B cell (primary cell): ENCODE results near the gene ALDH1A1. TPM values are rescaled to one million over a fixed set of nuclear protein-coding genes. Genes with fewer than 3 reads are reported as not detected.

Source experiments
- ATAC-seq: fragments of 200-7000 bp; cut with Tn5 transposase; one replicate; pipeline ENCODE4 v1.10.0; 2021; ENCODE audit warnings: low read depth, mild to moderate bottlenecking, moderate number of reproducible peaks, moderate library complexity
- CTCF ChIA-PET: fragments of 350-600 bp; sonication (Branson Sonifier 250); formaldehyde crosslinking; loops from one replicate; lab custom pipeline; 2021; ENCODE audit warnings: antibody characterized with exemption, inconsistent platforms; lab: Charles Lee
- POLR2A ChIA-PET: fragments of 350-600 bp; sonication (Branson Sonifier 250); formaldehyde crosslinking; loops from one replicate; lab custom pipeline; 2021; ENCODE audit warnings: antibody characterized with exemption; lab: Charles Lee
- DNase-seq: peaks from one replicate; pipeline ENCODE4 v3.0.0; 2013
- H2AFZ ChIP-seq: 2 replicates; pipeline ENCODE4 v1.6.1; 2012; ENCODE audit warnings: mild to moderate bottlenecking, low read depth, low read length; ENCODE audit not compliant: insufficient read depth, poor library complexity, severe bottlenecking
- H3K27ac ChIP-seq, 2 donors: 1 replicate in 1 of 2; 2 replicates in 1 of 2; pipeline ENCODE4 v1.5.1; 2012 to 2013; ENCODE audit warnings: low read length in 2 of 2, mild to moderate bottlenecking in 2 of 2, moderate library complexity in 1 of 2
- H3K27me3 ChIP-seq, 4 experiments: fragments of 200-600 bp in 1 of 4; sonication (generic) in 1 of 4; replicated peaks in 1 of 4; 1 replicate in 2 of 4; 2 replicates in 2 of 4; pipeline versions ENCODE4 v1.6.1 to v1.7.0; 2013 to 2016; ENCODE audit warnings: low read length in 3 of 4, mild to moderate bottlenecking in 2 of 4, mixed read lengths in 1 of 4, moderate library complexity in 1 of 4; ENCODE audit not compliant: insufficient read depth in 4 of 4, control insufficient read depth in 3 of 4; ENCODE audit errors: control extremely low read depth in 1 of 4
- H3K36me3 ChIP-seq, 2 experiments: replicated peaks in 1 of 2; 1 replicate in 1 of 2; 2 replicates in 1 of 2; pipeline versions ENCODE4 v1.6.1 to v1.7.1; 2013; ENCODE audit warnings: low read length in 1 of 2; ENCODE audit not compliant: insufficient read depth in 2 of 2, control insufficient read depth in 1 of 2; ENCODE audit errors: control extremely low read depth in 1 of 2, extremely low read depth in 1 of 2
- H3K4me1 ChIP-seq, 2 donors: fragments of 200-600 bp in 1 of 2; sonication (generic) in 1 of 2; 1 replicate in 1 of 2; 2 replicates in 1 of 2; pipeline versions ENCODE4 v1.5.1 to v1.6.1; 2013 to 2017; ENCODE audit warnings: low read length in 2 of 2; ENCODE audit not compliant: control insufficient read depth in 2 of 2, insufficient read depth in 2 of 2
- H3K4me2 ChIP-seq: replicated peaks from 2 replicates; pipeline ENCODE3; 2012; ENCODE audit warnings: mild to moderate bottlenecking, low read depth, low read length; ENCODE audit not compliant: poor library complexity, severe bottlenecking
- H3K4me3 ChIP-seq, 5 experiments: fragments of 200-600 bp in 1 of 5; sonication (generic) in 1 of 5; 1 replicate in 3 of 5; 2 replicates in 2 of 5; pipeline versions ENCODE4 v1.5.1 to v1.7.0; 2011 to 2016; ENCODE audit warnings: low read length in 4 of 5, mild to moderate bottlenecking in 4 of 5, low read depth in 2 of 5, control low read depth in 1 of 5, moderate library complexity in 1 of 5; ENCODE audit not compliant: insufficient read depth in 1 of 5; ENCODE audit errors: control extremely low read depth in 1 of 5, extremely low read depth in 1 of 5
- H3K79me2 ChIP-seq: fragments of 200-600 bp; sonication (generic); one replicate; pipeline ENCODE4 v1.6.0; 2016; ENCODE audit warnings: low read length; ENCODE audit not compliant: control insufficient read depth, insufficient read depth
- H3K9ac ChIP-seq: fragments of 200-600 bp; sonication (generic); 2 replicates; pipeline ENCODE4 v1.6.1; 2017; ENCODE audit warnings: mild to moderate bottlenecking, low read length, moderate library complexity
- H3K9me3 ChIP-seq, 3 donors: one replicate each; pipeline versions ENCODE4 v1.6.1 to v1.7.1; 2013; ENCODE audit warnings: low read length in 2 of 3; ENCODE audit not compliant: control insufficient read depth in 2 of 3, insufficient read depth in 1 of 3; ENCODE audit errors: control extremely low read depth in 1 of 3
- H4K20me1 ChIP-seq: 2 replicates; pipeline ENCODE4 v1.6.0; 2012; ENCODE audit warnings: mild to moderate bottlenecking, low read length; ENCODE audit not compliant: insufficient read depth, control insufficient read depth, poor library complexity, severe bottlenecking
- H3K27ac Mint-ChIP-seq: one replicate; pipeline ENCODE4 v1.8.0; 2021; ENCODE audit warnings: mixed read lengths
- H3K27me3 Mint-ChIP-seq: one replicate; pipeline ENCODE4 v1.8.0; 2021; ENCODE audit warnings: mixed read lengths
- H3K4me1 Mint-ChIP-seq: one replicate; pipeline ENCODE4 v1.8.0; 2021; ENCODE audit warnings: mixed read lengths
- H3K4me3 Mint-ChIP-seq: one replicate; pipeline ENCODE4 v1.8.0; 2021; ENCODE audit warnings: mixed read lengths
- H3K9me3 Mint-ChIP-seq: one replicate; pipeline ENCODE4 v1.8.0; 2022; ENCODE audit warnings: mixed read lengths; ENCODE audit not compliant: insufficient read depth
- CTCF ChIP-seq: fragments of 200-600 bp; IDR thresholded peaks from one replicate; pipeline ENCODE4 v1.8.0; 2022; ENCODE audit warnings: antibody characterized with exemption, mild to moderate bottlenecking
- EZH2 ChIP-seq: IDR thresholded peaks from 2 replicates; pipeline ENCODE4 v1.6.1; 2012; ENCODE audit warnings: borderline replicate concordance, low read depth, mild to moderate bottlenecking, moderate library complexity, low read length; ENCODE audit not compliant: insufficient read depth, poor library complexity, severe bottlenecking
- WGBS: methylation state at CpG from one replicate; pipeline ENCODE4 v1.1.5; 2013; ENCODE audit warnings: missing lambda C conversion rate; ENCODE audit not compliant: insufficient coverage; 5-methylcytosine and 5-hydroxymethylcytosine counted together
- intact Hi-C: fragments of 100-400 bp; cut with micrococcal nuclease; formaldehyde crosslinking; loops from one replicate; pipeline ENCODE4 v1.10.0; 2022
- polyA plus RNA-seq: library from polyadenylated mRNA; depleted of rRNA; stranded (reverse); fragments of >200 nt; gene quantifications from 2 replicates; pipeline ENCODE4 v1.2.3, GENCODE V29; 2012
- total RNA-seq, 2 donors: library from RNA; stranded (reverse); fragments of 120-200 nt in 1 of 2; gene quantifications; 1 replicate in 1 of 2; 2 replicates in 1 of 2; pipeline versions ENCODE4 v1.2.3 to v1.2.4, GENCODE V29; 2013 to 2022

ALDH1A1 gene
- total and polyA plus RNA-seq, 2 donors (not counting 1 experiment from before 2014, with no cell fraction given): 0.43 TPM; not detected in 1

DNA sequence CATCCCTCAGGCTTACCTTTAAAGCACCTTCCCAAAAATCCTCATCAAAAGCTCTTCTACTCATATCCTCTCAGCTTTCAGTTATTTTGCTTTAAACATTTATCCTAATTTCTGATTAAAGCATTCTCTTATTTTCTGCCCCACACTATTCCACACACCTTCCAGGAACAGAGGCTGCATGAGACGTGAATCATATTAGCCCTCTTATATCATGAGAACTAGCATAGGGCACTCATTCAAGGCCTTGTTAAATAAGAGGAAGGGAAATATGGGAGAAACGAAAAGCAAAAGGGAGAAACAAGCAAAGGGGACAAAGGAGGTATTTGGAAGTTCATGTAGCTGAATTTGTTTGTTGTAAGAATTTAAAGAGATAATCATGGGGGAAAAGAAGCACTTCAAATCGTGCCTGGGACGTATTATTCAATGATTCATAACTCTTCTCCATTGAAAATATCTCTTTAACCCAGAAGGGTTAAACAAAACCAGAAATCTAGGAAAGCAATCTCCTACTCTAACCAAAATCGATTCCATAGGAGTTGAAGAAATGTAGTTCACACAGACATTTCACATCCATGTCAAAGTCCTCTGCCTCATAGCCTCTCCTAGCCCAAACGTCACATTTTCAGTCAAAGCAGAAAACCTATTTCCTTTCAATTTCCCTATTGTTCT, 4.1 kb downstream of the ALDH1A1 start:
- peaks cover 14 to 23% of the 10 kb centered on the region in 2 donors for H3K4me1 ChIP-seq
- Mint-ChIP-seq H3K27me3 (peaks cover 10% of the 10 kb centered on the region), H3K4me1 (peaks cover 19% of the 10 kb centered on the region), H3K4me3 (no peak overlapping the region), H3K9me3 (no peaks in the 10 kb centered on the region), H3K27ac (no peak overlapping the region)
- 17% methylated on average over 2 of the region's 6 CpGs for WGBS
- no peak overlapping the region for H3K4me2 ChIP-seq
- H4K20me1 ChIP-seq: no peaks in the 10 kb centered on the region
- no peak overlapping the region for H3K27ac ChIP-seq
- TF ChIP-seq CTCF (no peak), EZH2 (no peak)
- no peaks in the 10 kb centered on the region for H3K36me3 ChIP-seq
- ATAC-seq (no peak), DNase-seq (no peak)
- CTCF ChIA-PET: no interaction called here
- peaks cover 0 to 5% (median 2%) of the 10 kb centered on the region in 4 experiments for H3K27me3 ChIP-seq
- intact Hi-C loops: no loop called here
- no peak overlapping the region for H3K9ac ChIP-seq
- H3K9me3 ChIP-seq: no peaks in the 10 kb centered on the region
- no peak overlapping the region for H2AFZ ChIP-seq
- POLR2A ChIA-PET: no interaction called here
- no peak overlapping the region for H3K4me3 ChIP-seq
- no peaks in the 10 kb centered on the region for H3K79me2 ChIP-seq

DNA sequence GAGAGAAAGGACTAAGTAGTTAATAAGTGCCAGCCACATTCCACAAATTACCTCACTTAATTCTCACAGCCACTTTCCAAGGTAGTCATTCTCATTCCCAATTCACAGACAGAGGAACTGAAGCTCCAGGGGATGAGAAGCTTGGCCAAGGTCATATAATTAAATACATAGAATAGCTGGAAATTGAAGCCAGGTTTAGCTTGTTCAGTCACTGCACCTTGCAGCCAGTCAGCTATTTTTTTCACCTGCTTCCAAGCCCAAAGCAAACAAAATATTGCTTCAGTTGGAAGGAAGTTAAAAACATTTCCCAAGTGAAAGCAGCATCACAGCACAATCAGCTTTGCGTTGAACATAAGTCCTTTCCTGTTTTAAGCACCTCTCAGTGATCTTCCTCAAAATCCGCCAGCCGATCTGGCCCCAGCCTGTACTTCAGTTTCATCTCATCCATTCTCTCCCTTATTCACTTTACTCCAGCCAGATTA, 4.8 kb downstream of the ALDH1A1 start:
- ATAC-seq (no peak), DNase-seq (no peak)
- Mint-ChIP-seq H3K4me3 (no peak overlapping the region), H3K27me3 (peaks cover 10% of the 10 kb centered on the region), H3K9me3 (no peaks in the 10 kb centered on the region), H3K27ac (no peak overlapping the region), H3K4me1 (peaks cover 15% of the 10 kb centered on the region)
- intact Hi-C loops: no loop called here
- Histone ChIP-seq H3K79me2 (no peaks in the 10 kb centered on the region), H3K36me3 (no peaks in the 10 kb centered on the region), H3K4me3 (no peak overlapping the region), H3K4me2 (no peak overlapping the region), H3K27me3 (peaks cover 0 to 5% (median under 1%) of the 10 kb centered on the region in 4 experiments), H4K20me1 (no peaks in the 10 kb centered on the region), H2AFZ (no peak overlapping the region), H3K9ac (no peak overlapping the region), H3K4me1 (peaks cover 8 to 16% of the 10 kb centered on the region in 2 donors), H3K9me3 (no peaks in the 10 kb centered on the region), H3K27ac (no peak overlapping the region)
- TF ChIP-seq CTCF (no peak), EZH2 (no peak)
- CTCF ChIA-PET: no interaction called here
- POLR2A ChIA-PET: no interaction called here
- WGBS: 28% methylated on average over 3 of the region's 3 CpGs
